AG09309 (cell line): ENCODE results near the gene MTRF1L.
"Not testable (repeated sequence)": the region's sequence is repeated elsewhere in the genome, so short reads cannot be mapped to it uniquely, and the experiment has no call there.

Experiments
- DNase-seq: peaks from one replicate; pipeline ENCODE4 v3.0.0-alpha.2; 2010; ENCODE audit warnings: low read depth
- H3K4me3 ChIP-seq: 2 replicates; pipeline ENCODE4 v1.5.1; 2011; ENCODE audit warnings: mild to moderate bottlenecking, low read depth, low read length, moderate library complexity; ENCODE audit not compliant: control insufficient read depth
- TF ChIP-seq, protein P1 (sequence below): IDR thresholded peaks from 2 replicates; pipeline ENCODE4 v1.5.1; 2011; ENCODE audit warnings: mild to moderate bottlenecking, low read depth, low read length, inconsistent platforms; ENCODE audit not compliant: insufficient read depth, control insufficient read depth; ENCODE audit errors: missing control alignments

Gene MTRF1L

DNA sequence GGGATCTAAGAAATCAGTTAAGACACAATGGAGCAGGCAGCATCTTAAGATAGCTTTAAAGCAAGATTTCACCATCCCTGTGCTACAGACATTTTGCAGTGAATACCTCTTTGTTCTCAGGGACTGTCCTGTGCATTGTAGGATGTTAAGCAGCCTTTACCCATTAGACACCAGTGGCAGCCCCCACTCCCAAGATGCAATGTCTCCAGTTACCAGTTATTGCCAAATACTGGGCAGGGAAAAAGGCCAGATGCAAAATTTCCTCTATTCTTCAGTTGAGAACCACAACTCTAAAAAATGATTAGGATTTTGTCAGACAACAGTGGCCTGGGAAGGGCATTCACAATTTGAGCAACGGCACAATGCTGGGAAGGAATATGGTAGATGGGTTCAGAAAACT, 25.8 kb downstream of the MTRF1L start:
- H3K4me3 ChIP-seq, result no peak overlapping the region
- no peak for DNase-seq
- TF ChIP-seq, protein P1, sequence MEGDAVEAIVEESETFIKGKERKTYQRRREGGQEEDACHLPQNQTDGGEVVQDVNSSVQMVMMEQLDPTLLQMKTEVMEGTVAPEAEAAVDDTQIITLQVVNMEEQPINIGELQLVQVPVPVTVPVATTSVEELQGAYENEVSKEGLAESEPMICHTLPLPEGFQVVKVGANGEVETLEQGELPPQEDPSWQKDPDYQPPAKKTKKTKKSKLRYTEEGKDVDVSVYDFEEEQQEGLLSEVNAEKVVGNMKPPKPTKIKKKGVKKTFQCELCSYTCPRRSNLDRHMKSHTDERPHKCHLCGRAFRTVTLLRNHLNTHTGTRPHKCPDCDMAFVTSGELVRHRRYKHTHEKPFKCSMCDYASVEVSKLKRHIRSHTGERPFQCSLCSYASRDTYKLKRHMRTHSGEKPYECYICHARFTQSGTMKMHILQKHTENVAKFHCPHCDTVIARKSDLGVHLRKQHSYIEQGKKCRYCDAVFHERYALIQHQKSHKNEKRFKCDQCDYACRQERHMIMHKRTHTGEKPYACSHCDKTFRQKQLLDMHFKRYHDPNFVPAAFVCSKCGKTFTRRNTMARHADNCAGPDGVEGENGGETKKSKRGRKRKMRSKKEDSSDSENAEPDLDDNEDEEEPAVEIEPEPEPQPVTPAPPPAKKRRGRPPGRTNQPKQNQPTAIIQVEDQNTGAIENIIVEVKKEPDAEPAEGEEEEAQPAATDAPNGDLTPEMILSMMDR, result no peak

DNA sequence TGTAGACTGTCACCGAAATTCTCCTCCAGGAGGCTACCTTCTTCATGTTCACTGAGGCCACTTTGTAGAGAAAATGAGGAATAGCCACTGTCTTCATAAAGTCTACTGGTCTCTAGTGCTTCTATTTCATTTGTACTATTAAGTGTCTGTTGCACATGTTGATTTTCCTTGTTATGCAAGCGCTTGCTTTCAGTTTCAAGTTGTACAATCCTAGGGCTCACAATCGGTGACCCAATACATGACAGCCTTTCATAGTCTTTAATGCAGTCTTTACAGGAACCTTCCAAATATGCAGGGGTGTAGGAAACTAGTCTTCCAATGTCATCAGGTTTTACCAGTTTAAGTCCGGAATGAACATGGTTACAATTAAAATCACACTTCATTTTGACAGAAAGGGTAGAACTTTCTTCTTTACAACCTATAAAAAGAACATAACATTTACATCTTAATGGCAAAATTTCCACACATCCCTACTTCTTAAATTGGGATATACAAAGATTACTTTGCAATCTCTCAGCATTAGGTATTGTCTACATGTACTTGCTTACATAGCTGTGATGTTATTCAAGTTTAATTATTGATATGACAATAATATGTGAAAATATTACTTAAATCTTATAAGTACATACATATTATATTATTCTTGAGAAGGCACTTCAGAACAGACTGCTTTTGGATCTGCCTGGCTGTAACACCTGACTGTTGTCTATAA, 27.1 kb downstream of the MTRF1L start:
- DNase-seq, result no peak
- TF ChIP-seq, protein P1, result no peak
- H3K4me3 ChIP-seq, result no peak overlapping the region

DNA sequence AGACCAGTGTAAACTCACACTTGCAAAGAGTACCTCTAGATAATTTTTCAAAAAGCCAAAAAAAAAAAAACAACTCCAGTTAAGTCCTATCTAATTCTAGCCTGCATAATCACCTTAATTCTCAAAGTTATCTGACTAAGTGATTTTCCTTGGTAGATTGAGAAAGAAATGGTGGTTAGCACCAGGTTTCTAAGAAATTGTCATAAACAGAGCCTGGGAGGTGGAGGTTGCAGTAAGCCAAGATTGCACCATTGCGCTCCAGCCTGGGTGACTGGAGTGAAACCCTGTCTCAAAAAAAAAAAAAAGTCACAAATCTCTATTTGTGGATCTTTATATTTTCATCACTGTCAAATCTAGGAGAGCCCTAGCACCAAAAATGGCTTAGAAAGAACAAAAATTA, 28.6 kb downstream of the MTRF1L start:
- DNase-seq, result no peak

DNA sequence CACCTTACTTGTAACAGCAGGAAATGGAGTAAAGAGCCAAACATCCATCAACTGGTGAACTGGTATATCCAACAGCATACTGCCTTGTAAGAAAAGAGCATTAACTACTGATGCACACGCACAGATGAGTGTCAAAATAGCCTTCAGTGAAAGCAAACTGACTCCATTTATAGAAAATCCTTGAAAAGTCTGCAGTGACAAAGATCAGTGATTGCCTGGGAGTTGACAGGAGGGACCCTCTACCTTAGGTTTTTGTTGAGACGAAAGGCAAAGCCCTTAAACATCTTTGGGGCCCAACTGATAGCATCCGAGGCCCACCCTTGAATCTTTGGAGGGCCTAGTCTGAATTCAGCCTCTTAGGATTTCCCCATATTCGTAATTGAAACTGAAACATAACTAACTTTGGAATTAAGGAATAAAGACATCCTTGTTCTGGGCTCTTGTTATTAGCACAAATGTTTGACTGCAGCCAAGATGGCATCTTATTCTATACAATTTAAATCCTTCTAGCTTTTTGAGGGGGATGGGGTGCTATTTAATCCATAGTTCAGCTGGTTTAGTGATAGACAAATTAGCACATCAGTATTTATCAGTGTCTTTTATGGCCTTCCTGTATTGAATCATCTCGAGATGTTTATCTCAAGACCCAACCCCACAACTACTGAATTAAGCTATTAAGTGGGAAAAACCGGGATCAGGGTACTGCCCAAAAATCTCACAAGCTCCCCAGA, 32.7 kb downstream of the MTRF1L start:
- no peak for DNase-seq
- TF ChIP-seq, protein P1, result no peak
- H3K4me3 ChIP-seq, result no peak overlapping the region

More for the DNA sequence above, 28.6 kb downstream of the MTRF1L start:
- no peak overlapping the region for H3K4me3 ChIP-seq
- TF ChIP-seq, protein P1, result no peak

DNA sequence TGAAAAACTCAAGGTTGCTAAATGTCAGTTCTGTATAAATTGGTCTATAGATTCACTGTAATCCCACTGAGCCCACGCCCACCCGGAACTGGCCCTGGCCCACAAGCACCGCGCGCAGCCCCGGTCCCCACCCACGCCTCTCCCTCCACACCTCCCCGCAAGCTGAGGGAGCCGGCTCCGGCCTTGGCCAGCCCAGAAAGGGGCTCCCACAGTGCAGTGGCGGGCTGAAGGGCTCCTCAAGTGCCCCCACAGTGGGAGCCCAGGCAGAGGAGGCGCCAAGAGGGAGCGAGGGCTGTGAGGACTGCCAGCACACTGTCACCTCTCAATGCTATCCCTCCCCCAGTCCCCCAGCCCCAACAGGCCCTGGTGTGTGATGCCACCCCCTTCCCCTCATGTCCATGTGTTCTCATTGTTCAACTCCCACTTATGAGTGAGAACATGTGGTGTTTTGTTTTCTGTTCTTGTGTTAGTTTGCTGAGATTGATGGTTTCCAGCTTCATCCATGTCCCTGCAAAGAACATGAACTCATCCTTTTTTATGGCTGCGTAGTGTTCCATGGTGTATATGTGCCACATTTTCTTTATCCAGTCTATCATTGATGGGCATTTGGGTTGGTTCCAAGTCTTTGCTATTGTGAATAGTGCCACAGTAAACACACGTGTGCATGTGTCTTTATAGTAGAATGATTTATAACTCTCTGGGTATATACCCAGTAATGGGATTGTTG, 36.2 kb downstream of the MTRF1L start:
- H3K4me3 ChIP-seq, DNase-seq: not testable (repeated sequence)

DNA sequence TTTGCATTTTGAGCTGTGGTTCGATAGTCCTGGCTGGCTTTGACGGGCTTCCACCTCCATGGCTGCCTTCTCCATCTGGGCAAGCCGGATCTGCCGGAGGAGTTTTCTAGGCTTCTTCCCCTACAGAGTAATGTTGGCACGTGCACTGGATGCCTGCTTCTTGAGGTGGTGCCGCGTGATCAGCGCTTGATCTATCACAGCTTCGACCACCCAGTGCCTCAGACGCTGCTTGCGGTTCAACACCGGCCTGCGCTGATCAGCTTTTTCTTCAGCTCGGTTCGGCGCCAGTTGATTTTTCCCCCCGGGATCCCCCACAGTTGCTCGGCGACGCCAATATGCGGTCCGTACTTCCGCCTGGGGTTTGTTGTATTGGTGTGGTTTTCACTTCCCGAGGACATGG, 43.2 kb downstream of the MTRF1L start:
- TF ChIP-seq, protein P1, result no peak

DNA sequence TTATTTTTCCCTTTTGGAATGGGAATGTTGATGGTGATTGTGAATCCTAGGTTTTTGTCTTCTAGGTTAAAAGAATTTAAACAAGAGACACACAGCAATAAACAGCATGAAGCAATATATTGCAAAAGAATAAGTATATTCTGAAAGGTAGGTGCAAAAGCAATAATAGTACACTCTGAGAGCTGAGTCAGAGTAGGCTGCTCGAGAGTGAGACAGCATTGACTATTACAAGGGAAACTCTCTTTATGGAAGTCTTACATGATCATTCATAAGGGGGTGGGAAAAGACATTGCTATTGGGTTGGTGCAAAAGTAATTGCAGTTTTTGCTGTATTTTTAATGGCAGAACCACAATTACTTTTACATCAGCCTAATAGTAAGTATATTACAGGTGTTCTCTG, 44.7 kb downstream of the MTRF1L start:
- no peak overlapping the region for H3K4me3 ChIP-seq
- DNase-seq, result no peak
- TF ChIP-seq, protein P1, result no peak

More for the DNA sequence above, 43.2 kb downstream of the MTRF1L start:
- no peak overlapping the region for H3K4me3 ChIP-seq
- DNase-seq, result no peak
